ENCODE results near the gene SNTG2.

The SNTG2 gene

DNA sequence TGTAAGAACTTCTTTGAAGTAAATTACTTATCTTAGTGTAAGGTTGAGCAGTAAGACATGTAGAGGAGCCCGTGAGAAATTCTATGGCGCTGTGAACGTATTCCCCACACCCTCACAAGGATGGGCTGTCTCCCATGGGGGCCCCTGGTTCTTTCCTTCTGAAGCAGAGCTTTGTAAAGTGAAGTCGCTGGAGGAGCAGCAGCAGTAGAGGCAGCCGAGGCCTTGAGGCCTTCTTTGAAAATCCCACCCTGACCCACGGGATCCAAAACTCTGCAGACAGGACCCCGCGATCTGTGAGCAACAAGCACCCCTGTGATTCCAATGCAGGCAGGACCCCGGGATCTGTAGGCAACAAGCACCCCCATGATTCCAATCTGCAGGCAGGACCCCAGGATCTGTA lies 23.8 kb upstream of the SNTG2 start:
- DNase-seq (ENCODE audit: low spot score) = no peak

DNA sequence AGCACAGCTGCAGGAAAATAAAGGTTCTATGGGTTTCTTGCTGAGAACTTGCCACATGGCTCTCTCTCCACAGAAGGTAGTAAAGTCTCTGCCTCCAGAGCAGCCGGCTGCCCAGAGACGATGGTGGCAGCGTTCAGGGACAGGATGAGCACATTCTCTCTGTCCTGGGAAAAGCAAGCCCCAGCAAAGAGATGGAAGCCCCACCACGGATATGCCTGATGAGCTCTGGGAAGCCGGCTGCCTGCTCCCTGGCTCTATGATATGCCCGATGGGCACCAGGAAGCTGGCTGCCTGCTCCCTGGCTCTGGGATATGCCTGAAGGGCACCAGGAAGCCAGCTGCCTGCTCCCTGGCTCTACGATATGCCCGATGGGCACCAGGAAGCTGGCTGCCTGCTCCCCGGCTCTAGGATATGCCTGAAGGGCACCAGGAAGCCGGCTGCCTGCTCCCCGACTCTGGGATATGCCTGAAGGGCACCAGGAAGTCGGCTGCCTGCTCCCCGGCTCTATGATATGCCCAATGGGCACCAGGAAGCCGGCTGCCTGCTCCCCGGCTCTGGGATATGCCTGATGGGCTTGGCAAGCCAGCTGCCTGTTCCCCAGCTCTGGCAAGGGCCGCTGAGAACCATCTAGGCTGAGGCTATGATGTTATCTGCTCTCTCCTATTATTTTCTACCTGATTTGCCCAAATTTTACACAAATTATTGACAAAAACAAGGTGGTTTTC lies 21.5 kb upstream of the SNTG2 start:
- DNase-seq (ENCODE audit: low spot score) = no peak

DNA sequence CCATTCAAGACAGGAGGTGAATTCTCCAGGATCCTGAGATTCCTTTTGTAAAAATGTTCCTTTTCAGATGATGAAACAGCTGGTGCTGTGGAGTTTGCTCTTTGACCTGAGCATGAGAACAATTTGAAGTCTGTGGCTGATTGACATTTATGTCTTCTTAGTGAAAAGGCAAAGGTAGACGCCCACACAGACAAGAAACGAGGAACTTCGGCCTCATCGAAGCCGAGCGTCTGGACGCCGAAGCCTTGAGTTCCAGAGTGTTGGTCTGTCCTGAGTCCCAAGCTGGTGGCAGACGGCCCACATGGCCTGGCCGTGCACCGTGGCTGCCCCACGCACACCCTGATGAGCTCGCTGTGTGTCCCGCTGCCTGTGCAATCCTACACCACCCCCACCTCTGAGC lies 20.7 kb upstream of the SNTG2 start:
- no peak for DNase-seq (ENCODE audit: low spot score)

DNA sequence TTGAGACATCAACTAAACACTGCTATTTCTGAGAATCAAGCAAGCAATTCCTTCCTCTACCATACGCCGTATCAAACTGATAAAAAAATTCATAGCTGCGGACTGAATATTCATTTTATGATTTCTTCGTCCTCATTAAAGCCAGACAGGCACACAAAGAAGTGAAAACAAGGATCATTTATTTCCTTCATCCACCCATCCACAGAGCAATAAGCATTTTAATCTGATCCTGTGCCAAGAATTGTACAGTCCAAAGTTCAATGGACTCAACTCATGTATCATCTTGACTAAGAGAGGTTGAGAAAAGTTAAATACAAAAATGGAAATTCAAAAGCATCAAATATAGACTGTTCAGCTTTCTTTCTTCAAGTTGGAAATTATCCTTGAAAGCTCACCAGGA lies 19.7 kb upstream of the SNTG2 start:
- DNase-seq (ENCODE audit: low spot score) = no peak

DNA sequence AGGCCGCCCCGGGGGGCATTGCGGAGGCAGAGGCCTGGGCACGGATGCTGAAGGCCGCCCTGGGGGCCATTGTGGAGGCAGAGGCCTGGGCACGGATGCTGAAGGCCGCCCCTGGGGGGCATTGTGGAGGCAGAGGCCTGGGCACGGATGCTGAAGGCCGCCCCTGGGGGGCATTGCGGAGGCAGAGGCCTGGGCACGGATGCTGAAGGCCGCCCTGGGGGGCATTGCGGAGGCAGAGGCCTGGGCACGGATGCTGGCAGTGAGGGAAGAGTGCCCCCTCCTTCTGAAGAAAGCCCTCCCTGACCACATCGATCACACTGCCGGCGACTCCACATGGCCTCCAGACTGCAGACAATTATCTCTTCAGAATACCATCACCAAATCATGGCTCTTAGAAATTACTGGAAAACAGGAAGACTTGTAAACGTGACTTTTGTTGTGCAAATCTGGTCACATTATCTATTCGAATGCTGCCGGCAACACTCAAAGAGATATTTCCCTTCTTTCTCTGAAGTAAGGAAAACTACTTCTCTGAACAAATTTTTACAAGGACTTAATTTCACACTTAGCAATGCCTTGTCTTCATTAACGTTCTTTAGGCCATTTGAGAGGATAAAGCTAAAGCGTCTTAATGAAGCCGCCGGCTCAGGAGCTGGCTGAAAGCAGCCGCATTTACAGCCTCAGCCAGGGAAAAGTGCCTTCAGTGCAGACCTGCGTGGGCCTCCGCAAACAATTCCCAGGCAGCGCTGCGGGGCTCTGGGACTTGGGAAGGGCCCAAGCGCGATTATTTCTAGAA lies 18.1 kb upstream of the SNTG2 start:
- DNase-seq (ENCODE audit: low spot score) = no peak

DNA sequence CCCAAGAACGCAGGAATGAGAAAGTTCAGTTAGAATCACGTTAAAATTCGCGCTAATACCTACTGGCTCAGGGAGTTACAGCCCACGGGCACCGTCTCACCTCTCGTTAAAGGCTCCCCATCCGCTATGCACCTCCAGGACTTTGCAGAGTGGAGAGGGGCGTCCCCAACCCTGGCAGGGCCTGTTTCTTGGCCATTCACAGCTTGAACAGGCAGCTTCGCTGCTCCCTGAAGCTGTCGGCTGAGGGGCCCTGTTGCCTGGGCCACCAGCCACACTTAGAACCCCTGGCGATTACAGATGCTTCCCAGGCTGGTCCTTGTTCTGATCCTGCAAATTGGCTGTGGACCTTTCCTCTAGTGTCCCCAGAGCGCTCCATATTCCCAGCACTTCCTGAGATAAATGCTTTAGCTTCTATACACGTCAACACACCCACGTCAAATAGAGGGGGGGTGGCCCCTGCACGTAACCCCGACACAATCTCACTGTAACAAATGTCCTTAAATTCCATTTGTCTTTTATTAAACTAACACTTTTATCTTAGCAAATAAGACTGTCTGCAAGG lies 16.8 kb upstream of the SNTG2 start:
- no peak for DNase-seq (ENCODE audit: low spot score)

DNA sequence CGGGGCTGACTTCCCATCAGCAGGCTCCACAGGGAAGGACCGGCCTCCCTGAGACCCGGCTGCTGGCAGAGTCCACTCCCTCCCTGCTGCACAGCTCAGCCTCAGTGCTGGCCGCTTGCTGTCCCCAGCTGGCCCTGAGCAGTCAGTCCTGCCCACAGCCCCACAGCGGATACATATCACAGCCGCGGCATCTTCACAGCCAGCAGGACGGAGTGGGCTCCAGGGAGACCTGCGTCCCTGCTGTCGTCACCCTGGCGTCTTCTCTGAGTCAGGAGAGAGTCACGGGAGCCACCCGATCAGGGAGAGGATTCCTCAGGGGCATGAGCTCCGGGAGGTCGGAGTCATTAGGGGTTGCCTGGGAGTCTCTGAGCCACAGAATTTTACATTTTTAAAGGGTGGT lies 13.1 kb upstream of the SNTG2 start:
- no peak for DNase-seq (ENCODE audit: low spot score)

DNA sequence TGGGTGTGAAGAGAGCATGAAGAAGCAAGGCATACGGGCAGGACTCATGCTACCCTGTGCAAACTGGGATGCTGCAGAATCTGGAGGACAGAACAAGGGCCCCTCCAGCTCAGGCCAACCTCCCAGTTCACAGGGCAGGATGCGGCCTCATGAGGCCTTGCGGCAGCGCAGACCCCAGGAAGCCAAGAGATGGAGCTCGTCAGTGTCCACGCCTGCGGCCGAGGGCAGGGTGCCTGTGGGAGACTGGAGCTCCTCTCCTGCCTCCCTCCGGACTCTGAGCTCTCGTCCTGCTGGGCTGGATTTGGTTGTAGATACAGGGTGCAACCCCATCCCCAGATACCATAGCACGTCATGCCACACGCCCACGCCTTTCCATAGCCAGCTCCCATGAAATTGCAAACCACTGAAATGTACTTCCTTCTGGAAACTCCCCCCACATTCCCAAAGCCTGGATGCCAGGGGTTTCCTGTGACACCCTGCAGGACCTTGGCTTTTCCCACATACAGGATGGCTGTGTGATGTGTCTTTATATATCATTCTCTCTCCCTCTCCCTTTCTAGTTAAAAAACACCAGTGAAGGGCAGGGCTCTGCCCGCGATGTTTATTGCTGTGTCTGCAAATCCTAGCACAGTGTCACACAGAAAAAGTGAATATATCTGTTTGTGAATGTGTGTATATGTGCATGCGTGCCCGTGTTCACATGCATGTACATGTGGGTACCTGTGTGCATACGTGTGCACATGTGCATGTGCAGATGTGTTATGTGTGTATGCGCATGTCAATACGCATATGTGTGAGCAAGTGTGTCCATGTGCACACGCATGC lies 12.3 kb upstream of the SNTG2 start:
- DNase-seq (ENCODE audit: low spot score) = no peak

DNA sequence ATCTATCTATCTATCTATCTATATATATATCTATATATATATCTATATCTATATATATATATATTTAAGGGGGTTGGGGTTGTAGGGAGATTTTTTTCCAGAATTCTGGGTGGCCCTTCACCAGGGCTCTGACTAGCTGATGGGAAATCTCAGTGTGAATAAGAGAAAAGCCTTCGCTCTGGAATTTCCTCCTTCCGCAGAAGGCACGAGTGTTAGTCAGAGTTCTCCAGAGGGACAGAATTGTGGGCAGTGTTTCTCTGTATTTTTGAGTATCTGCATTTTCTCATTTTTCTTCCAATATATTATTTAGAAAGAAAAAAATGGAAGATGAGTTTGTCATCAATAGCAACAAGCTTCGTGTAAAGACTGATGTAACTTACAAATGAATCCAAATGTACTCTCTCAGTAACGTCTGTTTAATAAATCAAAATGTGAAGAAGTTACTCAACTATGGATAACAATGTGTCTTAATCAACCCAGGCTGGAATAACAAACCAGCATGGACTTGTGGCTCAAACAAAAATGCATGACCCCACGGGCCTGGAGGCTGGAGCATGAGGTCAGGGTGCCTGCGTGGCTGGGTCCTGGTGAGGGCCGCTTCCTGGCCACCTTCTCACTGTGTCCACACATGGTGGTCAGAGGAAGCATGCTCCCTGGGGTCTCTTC lies 10.6 kb upstream of the SNTG2 start:
- DNase-seq (ENCODE audit: low spot score) = no peak

DNA sequence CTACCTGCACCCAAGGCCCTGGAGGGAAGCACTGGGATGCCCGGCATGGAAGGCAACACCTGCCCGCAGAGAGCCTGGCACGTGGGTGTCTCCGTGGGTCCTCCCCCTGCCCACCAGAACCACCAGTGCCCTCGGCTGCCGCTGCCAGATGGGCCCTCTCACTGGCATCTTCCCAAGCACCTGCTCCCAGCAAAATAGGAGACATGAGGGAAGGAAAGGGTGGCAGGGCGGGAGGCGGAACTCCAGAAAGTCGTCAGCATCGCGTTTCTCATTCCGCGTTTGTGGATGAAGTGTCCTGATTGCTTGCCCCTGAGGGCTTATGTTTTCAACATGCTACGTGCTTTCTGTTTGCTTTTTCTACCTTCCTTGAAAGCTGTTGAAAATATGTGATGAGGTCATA lies 8.8 kb upstream of the SNTG2 start:
- no peak for DNase-seq (ENCODE audit: low spot score)

DNA sequence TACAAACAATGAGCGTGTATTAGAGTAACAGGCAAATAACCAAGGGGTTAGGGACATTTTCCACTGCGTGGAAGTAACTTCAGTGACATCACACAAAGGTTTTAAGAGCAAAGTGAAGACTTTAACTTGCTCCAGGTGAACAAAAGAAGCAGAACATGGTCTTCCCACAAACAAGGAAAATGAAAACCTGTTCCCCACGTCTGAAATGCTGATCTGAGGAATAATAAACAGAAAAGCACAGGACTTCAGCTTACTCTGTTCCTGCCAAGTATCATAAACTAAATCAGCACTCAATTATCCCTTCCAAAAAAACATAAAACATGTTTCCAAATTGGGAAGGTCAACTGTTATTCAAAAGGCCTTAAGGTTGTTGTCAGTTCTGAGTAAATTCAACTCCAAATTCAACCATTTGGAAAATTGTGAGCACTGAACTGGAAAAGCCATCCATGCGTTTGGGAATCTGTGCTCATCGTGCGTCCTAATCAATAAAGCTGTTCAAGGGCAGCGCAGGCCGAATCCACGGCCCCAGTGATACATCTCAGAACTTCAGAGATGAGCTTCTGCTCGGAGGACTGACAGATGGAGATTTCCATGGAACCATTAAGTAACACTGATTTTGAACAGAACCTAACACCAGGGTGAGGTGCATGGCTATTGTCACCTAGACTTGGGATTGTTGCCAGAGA lies 7.7 kb upstream of the SNTG2 start:
- DNase-seq (ENCODE audit: low spot score) = no peak

DNA sequence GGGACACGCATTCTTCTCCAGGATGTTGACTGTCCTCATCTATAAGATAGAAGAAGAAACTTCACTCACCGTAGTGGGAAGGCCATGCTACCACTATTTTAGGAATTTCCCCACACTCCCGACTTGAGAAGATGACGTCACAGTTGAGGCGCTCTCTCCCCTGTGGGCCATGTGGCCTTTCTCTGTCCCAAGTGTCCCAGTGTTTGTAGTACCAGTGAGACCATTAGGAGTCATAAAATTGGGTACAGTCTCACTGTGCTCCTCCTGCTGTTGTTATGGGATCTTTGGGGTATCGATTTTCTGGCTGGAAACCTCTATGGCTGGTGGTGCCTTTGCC lies 7.2 kb upstream of the SNTG2 start:
- no peak for DNase-seq (ENCODE audit: low spot score)

DNA sequence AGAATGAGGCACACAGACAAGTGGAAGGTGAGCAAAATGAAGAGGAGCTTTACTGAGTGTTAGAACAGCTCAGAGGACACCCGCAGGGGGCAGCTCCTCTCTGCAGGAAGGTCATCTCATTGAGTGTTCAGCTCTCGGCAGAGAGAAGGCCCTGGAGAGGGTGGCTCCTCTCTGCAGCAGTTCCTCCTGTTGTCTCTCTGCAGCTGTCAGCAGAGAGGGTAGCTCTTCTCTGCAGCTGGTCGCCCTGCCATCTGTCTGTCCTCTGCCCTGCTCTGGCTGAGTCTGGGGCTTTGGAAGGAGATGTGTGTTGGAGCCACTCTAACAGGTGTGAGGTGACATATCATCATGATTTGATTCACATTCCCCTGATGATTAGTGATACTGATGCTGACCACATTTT lies 6.8 kb upstream of the SNTG2 start:
- no peak for DNase-seq (ENCODE audit: low spot score)

DNA sequence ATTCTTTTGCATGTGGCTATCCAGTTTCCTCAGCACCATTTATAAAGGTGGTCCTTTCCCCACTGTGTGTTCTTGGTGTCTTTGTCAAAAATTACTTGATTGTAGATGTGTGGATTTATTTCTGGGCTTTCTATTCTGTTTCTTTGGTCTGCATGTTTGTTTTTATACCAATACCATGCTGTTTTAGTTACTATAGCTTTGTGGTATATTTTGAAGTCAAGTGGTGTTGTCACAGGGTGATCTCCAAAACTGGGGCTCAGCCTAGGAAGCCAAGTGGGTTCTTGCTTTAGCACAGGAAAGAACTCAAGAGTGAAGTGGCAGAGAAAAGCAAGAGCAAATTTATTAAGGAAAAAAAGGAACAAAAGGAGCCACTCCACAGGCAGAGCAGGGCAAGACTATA lies 6.0 kb upstream of the SNTG2 start:
- no peak for DNase-seq (ENCODE audit: low spot score)

DNA sequence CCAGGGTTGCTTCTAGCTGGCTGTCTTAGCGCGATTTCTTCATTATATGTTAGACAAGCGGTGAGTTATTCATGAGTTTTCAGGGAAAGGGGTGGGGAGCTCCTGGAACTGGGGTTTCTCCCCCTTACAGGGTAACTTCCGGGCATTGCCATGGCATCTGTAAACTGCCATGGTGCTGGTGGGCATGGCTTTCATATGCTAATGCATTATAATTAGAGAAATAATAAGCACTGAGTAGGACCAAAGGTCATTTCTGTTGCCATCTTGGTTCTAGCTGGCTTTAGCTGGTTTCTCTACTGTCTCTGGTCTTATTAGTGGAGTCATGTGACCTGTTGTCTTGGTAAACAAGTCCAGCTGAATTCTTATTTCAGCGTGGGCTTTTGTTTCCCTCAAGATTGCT lies 5.5 kb upstream of the SNTG2 start:
- no peak for DNase-seq (ENCODE audit: low spot score)

DNA sequence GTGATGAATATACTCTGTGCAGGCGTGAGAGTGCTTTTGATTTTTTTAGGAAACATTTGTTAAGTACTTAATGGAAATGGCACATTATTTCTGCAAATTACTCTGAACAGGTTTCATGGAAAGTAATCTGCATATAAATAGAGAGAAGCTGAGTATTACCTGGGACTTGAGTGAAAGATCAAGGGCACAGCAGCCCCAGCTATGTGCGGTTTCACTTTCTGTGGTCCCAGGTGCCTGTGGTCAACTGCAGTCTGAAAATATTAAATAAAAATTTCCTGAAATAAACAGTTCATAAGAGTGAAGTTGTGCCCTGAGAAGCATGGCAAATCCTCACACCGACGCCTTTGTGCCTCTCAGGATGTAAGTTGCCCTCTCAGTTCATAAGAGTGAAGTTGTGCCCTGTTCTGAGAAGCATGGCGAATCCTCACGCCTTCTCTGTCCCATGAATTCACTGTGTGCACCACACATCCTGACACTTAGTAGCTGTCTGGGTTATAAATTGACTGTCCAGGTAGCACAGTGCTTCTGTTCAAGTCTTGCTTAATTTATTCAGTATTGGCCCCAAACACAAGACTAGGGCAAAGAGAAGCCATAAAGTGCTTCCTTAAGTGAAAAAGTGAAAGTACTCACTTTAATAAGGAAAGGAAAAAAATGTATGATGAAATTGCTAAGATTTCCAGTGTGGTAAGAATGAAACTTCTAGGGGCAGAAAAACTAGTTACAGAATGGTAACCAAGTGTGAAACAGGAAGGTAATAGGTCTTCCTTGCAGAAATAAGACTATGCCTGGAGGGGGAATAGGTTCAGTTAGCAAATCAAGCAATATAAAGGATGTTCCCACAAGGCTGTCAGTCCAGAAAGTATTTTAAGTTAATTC lies 4.3 kb upstream of the SNTG2 start:
- DNase-seq (ENCODE audit: low spot score) = no peak

DNA sequence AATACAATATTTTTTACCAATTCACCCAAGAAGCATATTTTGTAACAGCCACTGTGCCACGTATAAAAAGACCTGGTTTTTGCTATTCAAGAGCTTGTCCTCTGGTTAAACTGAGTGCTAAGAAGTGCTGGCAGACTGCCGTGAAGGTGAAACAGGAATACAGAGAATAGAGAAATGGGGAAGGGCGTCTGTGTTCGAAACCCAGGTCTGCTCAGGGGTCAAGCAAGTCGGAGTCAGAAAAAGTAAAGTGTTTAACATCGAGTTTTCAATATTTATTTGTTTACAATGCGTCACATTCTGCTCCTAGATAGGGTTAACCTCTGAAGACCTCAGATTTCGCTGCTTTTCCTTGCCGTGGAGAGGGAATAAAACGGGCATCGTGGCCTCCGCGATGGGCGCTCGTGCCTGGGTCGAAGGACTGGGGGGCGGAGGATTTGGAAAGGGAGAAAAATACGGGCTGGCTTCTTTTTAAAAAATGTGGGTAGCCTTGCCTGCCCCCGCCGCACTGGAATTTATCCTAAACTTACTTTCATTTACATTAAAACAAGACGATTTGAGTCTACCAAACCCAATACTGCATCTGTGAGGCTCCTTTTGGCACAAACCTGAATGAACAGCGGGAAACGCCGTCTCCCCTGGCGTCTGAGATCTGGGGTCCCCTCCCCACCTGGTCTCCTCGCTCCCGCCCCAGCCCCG lies 1.1 kb upstream of the SNTG2 start:
- DNase-seq (ENCODE audit: low spot score) = no peak

DNA sequence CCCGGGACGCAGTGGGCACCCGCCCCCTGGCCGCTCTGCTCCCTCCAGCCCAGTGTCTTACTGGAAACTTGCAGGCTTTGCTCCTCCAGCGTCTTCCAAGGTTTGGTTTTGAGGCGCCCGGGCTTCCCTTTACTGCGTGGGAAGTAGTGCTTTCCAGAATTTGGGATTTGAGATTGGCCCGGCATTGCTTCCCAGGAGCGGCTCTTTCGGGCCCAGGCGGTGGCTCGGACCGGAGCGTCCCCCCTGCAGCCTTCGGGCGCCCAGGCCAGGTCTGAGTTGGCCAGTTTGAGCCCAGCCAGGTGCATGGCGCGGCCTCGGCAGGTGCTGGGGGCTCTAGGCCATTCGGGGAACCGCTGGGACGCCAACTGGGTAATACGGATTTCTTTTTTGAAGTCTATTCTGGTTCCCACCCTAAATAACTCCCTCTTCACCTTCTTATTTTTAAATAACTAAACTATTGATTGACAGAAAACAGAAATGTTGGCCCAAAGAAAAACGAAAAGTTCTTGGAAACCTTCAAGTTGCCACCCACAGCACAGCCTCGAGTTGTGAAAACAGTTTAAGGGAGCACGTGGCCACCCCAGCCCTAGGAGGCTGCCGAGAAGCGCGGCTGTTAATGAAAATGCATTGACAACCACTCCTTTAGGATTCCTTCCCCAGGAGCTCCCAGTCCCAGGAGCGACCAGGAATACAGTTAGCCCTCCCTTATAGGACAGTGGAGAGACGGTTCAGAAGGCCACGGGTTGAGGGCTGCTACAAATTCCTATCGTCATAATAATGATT lies 766 bp downstream of the SNTG2 start:
- no peak for DNase-seq (ENCODE audit: low spot score)

DNA sequence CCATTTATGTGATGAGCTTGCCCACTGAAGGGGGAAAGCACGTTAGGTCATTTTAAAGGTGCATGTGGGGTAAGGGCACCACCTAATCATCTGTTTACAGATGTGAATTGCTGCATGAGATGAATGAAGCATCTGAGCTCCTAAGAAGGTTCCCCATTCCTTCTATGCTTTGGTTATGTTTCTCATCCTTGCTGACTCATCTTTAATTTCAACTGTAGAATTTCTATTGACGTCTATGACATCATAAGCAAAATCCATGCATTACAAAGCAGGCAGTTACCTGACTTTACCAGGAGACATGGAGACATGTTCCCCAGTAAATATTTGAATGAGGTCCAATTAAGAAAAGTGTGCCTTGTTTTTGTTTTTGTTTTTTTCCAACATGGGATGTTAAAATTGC lies 2.8 kb downstream of the SNTG2 start:
- no peak for DNase-seq (ENCODE audit: low spot score)

Data from COLO829 (cell line).